Heart right ventricle (tissue), 16 donors: ENCODE results near the gene BEX1. TPM values are rescaled to one million over a fixed set of nuclear protein-coding genes. Genes with fewer than 3 reads are reported as not detected.

Source experiments
- ATAC-seq, 8 donors: fragments of 200-7000 bp; cut with Tn5 transposase; one replicate each; pipeline ENCODE4 v1.9.1; 2020; ENCODE audit warnings: mild to moderate bottlenecking in 8 of 8, moderate library complexity in 8 of 8, moderate number of reproducible peaks in 1 of 8
- DNase-seq, 2 donors: peaks; one replicate each; pipeline ENCODE4 v3.0.0-alpha.2; 2020
- H3K27ac ChIP-seq, 10 donors: fragments of 200-600 bp; sonication (generic) in 2 of 10; one replicate each; pipeline versions ENCODE4 v1.5.0 to v1.8.0; 2020 to 2022; ENCODE audit warnings: mild to moderate bottlenecking in 3 of 10
- H3K27me3 ChIP-seq, 7 donors: fragments of 200-600 bp; one replicate each; pipeline ENCODE4 v1.8.0; 2021 to 2022; ENCODE audit warnings: mild to moderate bottlenecking in 2 of 7
- H3K36me3 ChIP-seq, 9 donors: fragments of 200-600 bp; sonication (generic) in 1 of 9; one replicate each; pipeline versions ENCODE4 v1.5.0 to v1.8.0; 2020 to 2022; ENCODE audit warnings: mild to moderate bottlenecking in 2 of 9
- H3K4me1 ChIP-seq, 9 donors: fragments of 200-600 bp; sonication (generic) in 1 of 9; one replicate each; pipeline versions ENCODE4 v1.5.0 to v1.8.0; 2020 to 2022; ENCODE audit warnings: mild to moderate bottlenecking in 4 of 9
- H3K4me3 ChIP-seq, 10 donors: fragments of 200-600 bp; sonication (generic) in 2 of 10; one replicate each; pipeline versions ENCODE4 v1.5.0 to v1.8.0; 2020 to 2022; ENCODE audit warnings: mild to moderate bottlenecking in 7 of 10, moderate library complexity in 2 of 10
- H3K9me3 ChIP-seq, 11 donors: fragments of 200-600 bp in 10 of 11; sonication (generic) in 2 of 11; one replicate each; pipeline versions ENCODE4 v1.5.0 to v1.8.0; 2013 to 2022; ENCODE audit warnings: mild to moderate bottlenecking in 2 of 11, control low read depth in 1 of 11, moderate library complexity in 1 of 11
- WGBS, 2 donors: extraction: QIAGEN DNeasy Blood & Tissue Kit; methylation state at CpG; one replicate each; pipeline ENCODE4 v1.1.7; 2013; ENCODE audit warnings: inconsistent platforms in 1 of 2; 5-methylcytosine and 5-hydroxymethylcytosine counted together
- intact Hi-C, 10 donors: fragments of 100-400 bp; cut with DNase I; formaldehyde crosslinking; loops; one replicate each; pipeline versions ENCODE4 v1.11.1 to v1.14.2; 2022
- polyA plus RNA-seq, 2 donors: library from polyadenylated mRNA; stranded (reverse); fragments of 200-250 nt; gene quantifications; one replicate each; pipeline ENCODE4 v1.2.3, GENCODE V29; 2013
- total RNA-seq, 10 donors: library from RNA; stranded (reverse); fragmentation: NEBNext Ultra II Directional in 3 of 10; extraction: Animal tissue kit (Norgen Biotek cat#: 25700) in 3 of 10; gene quantifications; one replicate each; pipeline versions ENCODE4 v1.2.1 to v1.2.4, GENCODE V29; 2021 to 2023
- TF ChIP-seq, protein P1 (sequence below), 9 donors: fragments of 200-600 bp; sonication (generic) in 2 of 9; IDR thresholded peaks; one replicate each; pipeline versions ENCODE4 v1.5.0 to v1.8.0; 2021 to 2022; ENCODE audit warnings: antibody characterized with exemption in 9 of 9, mild to moderate bottlenecking in 5 of 9, moderate library complexity in 1 of 9
- donor health status: Arrhythmogenic right ventricular cardiomyopathy.
- donor health status: ischemic (EF 13 %, LVEDD 7.1; RV severe dilation, severe dysfunction).
- donor health status: healthy with polysubstance abuse.
- donor health status: DM: no; HTN: yes; CAD: no.
- donor health status: DM: no; HTN: no; CAD: no.
- donor health status: ischemic (EF 25% LVEDD 6.9; RV normal size, moderate dysfunction).
- donor health status: ischemic (EF 25% LVEDD 5.7; RV mildly dilated, moderate dysfunction).
- donor health status: healthy.
- donor health status: DM: yes; HTN: yes; CAD: no.
- donor health status: Ischemic cardiomyopathy.
- donor health status: ischemic (EF 35%, LVEDD 5.7; RV mildly dilated, moderate dysfunction).
- donor health status: nonischemic (EF 11% LVEDD 7.7; RV severe dilation, severe dysfunction).
- donor health status: DM: yes; HTN: yes; CAD: no.
- donor health status: PGD.
- donor health status: ischemic (EF 29% LVEDD 5.4; RV normal size, mild dysfunction).
- donor health status: nonischemic (EF 23%, LVEDD 6.1; RV moderate dilation, normal function).

The BEX1 gene
- total and polyA plus RNA-seq, 12 donors = 1.5 to 19.2 (median 3.2) TPM; not detected in 2

DNA sequence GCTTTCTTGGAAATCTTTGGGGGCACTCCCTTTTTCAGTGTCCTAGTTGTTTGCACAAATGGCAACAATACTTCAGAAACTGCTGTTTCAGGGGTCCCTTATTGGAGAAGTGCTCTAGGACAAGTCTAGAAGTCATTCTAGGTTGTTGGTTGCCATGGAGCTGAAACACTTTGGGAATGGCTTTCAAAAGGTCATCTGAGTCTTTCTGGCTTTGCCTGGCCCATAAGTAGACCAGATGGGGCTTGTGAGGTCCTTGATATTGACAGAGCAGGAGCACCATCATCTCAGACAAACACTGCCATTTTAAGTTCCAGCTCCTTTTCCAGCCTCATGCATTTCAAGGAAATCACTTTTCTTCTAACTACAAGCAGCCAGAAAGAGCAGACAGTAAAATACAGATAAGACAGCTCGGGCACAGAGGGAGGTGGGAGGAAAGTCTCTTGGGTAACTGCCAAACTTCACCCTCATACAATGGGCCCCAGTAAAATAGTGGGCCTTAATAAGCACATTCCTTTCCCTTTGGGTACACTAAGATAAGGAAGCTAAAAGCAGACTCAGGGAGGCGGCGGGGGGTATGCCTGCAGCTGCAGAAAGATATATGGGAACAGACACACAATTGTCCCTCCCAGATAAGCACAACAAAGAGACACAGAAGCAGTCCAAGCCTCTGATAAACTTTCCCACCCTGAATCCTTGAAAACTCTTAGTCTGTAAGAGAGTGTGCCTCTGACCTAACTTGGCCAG is 37.5 kb upstream of the BEX1 start:
- ATAC-seq = peak in 4 of 8 donors; percentile 35 to 60 (median 53)
- 5 to 17% methylated on average over 3 of the region's 3 CpGs for WGBS, 2 donors
- no peak for DNase-seq
- Histone ChIP-seq H3K4me3 (no peak overlapping the region), H3K4me1 (peaks cover 0 to 5% (median 0%) of the 10 kb centered on the region in 9 donors), H3K9me3 (no peaks in the 10 kb centered on the region), H3K27me3 (peaks cover 0 to 14% (median 0%) of the 10 kb centered on the region in 7 donors), H3K36me3 (no peaks in the 10 kb centered on the region), H3K27ac (peak overlapping the region in 3 of 10 donors; percentile 6 to 19 (median 15))
- intact Hi-C loops = no loop called here
- TF ChIP-seq, protein P1, sequence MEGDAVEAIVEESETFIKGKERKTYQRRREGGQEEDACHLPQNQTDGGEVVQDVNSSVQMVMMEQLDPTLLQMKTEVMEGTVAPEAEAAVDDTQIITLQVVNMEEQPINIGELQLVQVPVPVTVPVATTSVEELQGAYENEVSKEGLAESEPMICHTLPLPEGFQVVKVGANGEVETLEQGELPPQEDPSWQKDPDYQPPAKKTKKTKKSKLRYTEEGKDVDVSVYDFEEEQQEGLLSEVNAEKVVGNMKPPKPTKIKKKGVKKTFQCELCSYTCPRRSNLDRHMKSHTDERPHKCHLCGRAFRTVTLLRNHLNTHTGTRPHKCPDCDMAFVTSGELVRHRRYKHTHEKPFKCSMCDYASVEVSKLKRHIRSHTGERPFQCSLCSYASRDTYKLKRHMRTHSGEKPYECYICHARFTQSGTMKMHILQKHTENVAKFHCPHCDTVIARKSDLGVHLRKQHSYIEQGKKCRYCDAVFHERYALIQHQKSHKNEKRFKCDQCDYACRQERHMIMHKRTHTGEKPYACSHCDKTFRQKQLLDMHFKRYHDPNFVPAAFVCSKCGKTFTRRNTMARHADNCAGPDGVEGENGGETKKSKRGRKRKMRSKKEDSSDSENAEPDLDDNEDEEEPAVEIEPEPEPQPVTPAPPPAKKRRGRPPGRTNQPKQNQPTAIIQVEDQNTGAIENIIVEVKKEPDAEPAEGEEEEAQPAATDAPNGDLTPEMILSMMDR (IDR thresholded peaks at IDR 0.05) = no peak

DNA sequence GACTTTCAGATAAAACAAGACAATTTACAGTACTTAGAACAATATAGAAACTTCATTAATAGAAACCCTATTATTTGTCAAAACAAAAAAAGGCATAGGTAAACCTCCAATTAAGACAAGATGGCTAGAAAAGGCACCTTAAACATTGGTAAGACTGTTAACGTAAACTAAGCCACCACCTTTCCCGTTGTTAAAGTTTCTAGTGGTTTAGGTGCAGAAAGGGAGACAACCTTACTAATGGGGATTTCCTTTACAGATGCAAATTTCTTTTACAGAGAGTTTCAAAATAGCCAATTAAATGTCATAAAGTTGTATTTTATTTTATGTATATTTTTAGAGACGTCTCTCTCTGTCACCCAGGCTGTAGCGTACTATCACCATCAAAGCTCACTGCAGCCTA is 36.5 kb upstream of the BEX1 start:
- TF ChIP-seq, protein P1 (IDR thresholded peaks at IDR 0.05) = no peak
- H3K27me3 ChIP-seq = peaks cover 0 to 14% (median 0%) of the 10 kb centered on the region in 7 donors
- ATAC-seq (no peak), DNase-seq (no peak)
- WGBS, 2 donors = 92 to 95% methylated on average over 4 of the region's 4 CpGs
- no peak overlapping the region for H3K27ac ChIP-seq
- H3K36me3 ChIP-seq = no peaks in the 10 kb centered on the region
- intact Hi-C loops = no loop called here
- H3K4me3 ChIP-seq = no peak overlapping the region
- peaks cover 0 to 5% (median 0%) of the 10 kb centered on the region in 9 donors for H3K4me1 ChIP-seq
- no peaks in the 10 kb centered on the region for H3K9me3 ChIP-seq

DNA sequence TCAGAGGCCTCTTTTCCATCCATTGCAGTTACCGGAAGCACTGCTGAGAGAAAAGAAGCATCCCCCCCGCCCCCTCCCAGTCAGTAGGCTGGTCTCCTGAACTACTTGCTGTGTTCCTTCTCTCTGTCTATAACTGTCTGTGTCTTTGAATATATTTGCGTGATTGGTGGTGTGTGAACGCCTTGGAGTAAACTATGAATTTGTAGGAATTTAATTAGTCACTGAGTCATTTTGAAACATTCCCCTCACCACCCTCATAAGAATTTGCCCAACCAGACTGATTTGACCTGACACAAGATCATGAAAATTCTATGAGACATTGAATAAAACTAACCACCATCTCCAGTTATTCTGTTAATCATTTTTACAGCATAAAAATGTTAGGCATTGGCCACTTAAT is 35.7 kb upstream of the BEX1 start:
- Histone ChIP-seq H3K36me3 (no peaks in the 10 kb centered on the region), H3K9me3 (no peaks in the 10 kb centered on the region), H3K27ac (no peak overlapping the region), H3K27me3 (peaks cover 0 to 14% (median 0%) of the 10 kb centered on the region in 7 donors), H3K4me3 (no peak overlapping the region), H3K4me1 (peaks cover 0 to 5% (median 0%) of the 10 kb centered on the region in 9 donors)
- 71 to 81% methylated on average over 4 of the region's 4 CpGs for WGBS, 2 donors
- DNase-seq = no peak
- no peak for ATAC-seq
- TF ChIP-seq, protein P1 (IDR thresholded peaks at IDR 0.05) = no peak
- intact Hi-C loops = no loop called here

DNA sequence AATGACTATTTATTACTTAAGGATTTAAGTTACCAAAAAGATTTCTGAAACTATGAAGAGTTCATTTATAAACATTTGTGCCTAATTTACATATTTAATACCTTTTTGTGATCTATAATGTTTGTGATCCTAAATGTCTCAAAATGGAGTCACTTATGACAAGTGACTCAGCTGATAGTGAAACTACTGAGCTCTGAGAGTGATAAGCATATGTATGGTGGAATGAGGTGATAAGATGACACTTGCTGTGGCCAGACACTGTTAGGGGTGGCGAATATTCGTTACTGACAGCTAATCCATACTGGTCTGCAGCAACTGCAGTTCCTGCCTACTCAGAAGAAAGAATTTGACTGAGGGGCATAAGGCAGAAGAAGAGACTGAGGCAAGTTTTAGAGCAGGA is 34.5 kb upstream of the BEX1 start:
- ATAC-seq = no peak
- no peak overlapping the region for H3K27ac ChIP-seq
- intact Hi-C loops = no loop called here
- WGBS, 2 donors = 65 to 71% methylated on average over 2 of the region's 2 CpGs
- no peaks in the 10 kb centered on the region for H3K36me3 ChIP-seq
- TF ChIP-seq, protein P1 (IDR thresholded peaks at IDR 0.05) = no peak
- no peaks in the 10 kb centered on the region for H3K9me3 ChIP-seq
- H3K27me3 ChIP-seq = peaks cover 0 to 14% (median 0%) of the 10 kb centered on the region in 7 donors
- H3K4me1 ChIP-seq = peaks cover 0 to 5% (median 0%) of the 10 kb centered on the region in 9 donors
- DNase-seq = no peak
- H3K4me3 ChIP-seq = no peak overlapping the region
